Mesodermal cell (in vitro differentiated cells): ENCODE measurements around the gene CRYBA4. TPM values are rescaled to one million over a fixed set of nuclear protein-coding genes. Genes with fewer than 3 reads are reported as not detected.

Experiments used
- H3K27ac ChIP-seq: 2 replicates; pipeline ENCODE4 v1.7.0; 2013; ENCODE audit warnings: mild to moderate bottlenecking, low read depth, low read length, moderate library complexity; ENCODE audit not compliant: severe bottlenecking
- H3K36me3 ChIP-seq: 2 replicates; pipeline ENCODE4 v1.7.1; 2013; ENCODE audit warnings: mild to moderate bottlenecking, low read length, moderate library complexity; ENCODE audit not compliant: control insufficient read depth, insufficient read depth
- H3K4me1 ChIP-seq: one replicate; pipeline ENCODE4 v1.7.1; 2013; ENCODE audit warnings: mild to moderate bottlenecking, low read length; ENCODE audit not compliant: insufficient read depth, control insufficient read depth, poor library complexity, severe bottlenecking
- H3K4me3 ChIP-seq: 2 replicates; pipeline ENCODE4 v1.7.0; 2013; ENCODE audit warnings: low read length, control low read depth, mild to moderate bottlenecking; ENCODE audit not compliant: insufficient read depth, poor library complexity, severe bottlenecking; ENCODE audit errors: extremely low read depth
- H3K9me3 ChIP-seq: 2 replicates; pipeline ENCODE4 v1.7.1; 2013; ENCODE audit warnings: mild to moderate bottlenecking, low read length, moderate library complexity; ENCODE audit not compliant: control insufficient read depth
- WGBS, 2 experiments: methylation state at CpG; one replicate each; pipeline ENCODE4 v1.1.5; 2013; ENCODE audit warnings: missing lambda C conversion rate in 2 of 2; ENCODE audit not compliant: insufficient coverage in 2 of 2; 5-methylcytosine and 5-hydroxymethylcytosine counted together
- polyA plus RNA-seq, 2 experiments: library from polyadenylated mRNA; stranded (reverse); fragments of 50-300 nt; gene quantifications; one replicate each; pipeline ENCODE4 v1.2.3, GENCODE V29; 2013

The CRYBA4 gene
- polyA plus RNA-seq (2013, experiment 1 of 2), result 0.77 TPM
- not detected for polyA plus RNA-seq (2013, experiment 2 of 2)

DNA sequence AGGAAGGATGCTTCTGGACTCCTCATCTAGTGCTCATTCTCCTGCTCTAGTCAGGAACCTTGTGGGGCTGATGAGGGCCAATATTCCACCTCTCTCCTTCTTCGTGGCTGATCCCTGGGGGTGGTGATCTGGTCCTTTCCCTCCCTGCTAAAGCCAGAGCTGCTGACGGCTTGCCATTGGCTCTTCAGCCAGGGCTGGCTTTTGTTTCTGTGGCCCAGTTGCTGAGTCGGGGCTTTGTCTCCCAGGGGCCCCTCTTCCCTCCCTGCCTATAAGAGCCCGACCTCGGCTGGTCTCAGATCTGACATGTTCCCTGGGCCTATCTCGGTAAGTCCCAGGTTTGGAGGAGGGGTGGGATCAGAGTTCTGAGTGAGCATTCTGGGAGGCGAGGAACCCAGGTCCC, at the start of gene CRYBA4:
Gene CRYBA4, plus strand, starts transcription at position 301 of the 400 bp plus-strand sequence. CDS start 634 bp downstream, outside the sequence.
- no peak within 1 kb of the TSS for H3K27ac ChIP-seq
- WGBS, 2 experiments, result 72 to 89% methylated on average over 2 of the region's 7 CpGs
- no peaks in the 10 kb centered on the region for H3K9me3 ChIP-seq
- no peak within 1 kb of the TSS for H3K4me3 ChIP-seq
- H3K4me1 ChIP-seq, result peaks cover 15% of the 10 kb centered on the region
- H3K36me3 ChIP-seq, result no peaks in the 10 kb centered on the region

GRCh38 chr22:26573026-26573662, 48.6 kb upstream of the CRYBA4 start:
- no peaks in the 10 kb centered on the region for H3K9me3 ChIP-seq
- peaks cover 11% of the 10 kb centered on the region for H3K4me1 ChIP-seq
- WGBS, 2 experiments, result 89 to 92% methylated on average over 8 to 9 of the region's 10 CpGs
- no peak overlapping the region for H3K4me3 ChIP-seq
- H3K36me3 ChIP-seq, result peaks cover 11% of the 10 kb centered on the region
- peak overlapping the region; percentile 24 for H3K27ac ChIP-seq

DNA sequence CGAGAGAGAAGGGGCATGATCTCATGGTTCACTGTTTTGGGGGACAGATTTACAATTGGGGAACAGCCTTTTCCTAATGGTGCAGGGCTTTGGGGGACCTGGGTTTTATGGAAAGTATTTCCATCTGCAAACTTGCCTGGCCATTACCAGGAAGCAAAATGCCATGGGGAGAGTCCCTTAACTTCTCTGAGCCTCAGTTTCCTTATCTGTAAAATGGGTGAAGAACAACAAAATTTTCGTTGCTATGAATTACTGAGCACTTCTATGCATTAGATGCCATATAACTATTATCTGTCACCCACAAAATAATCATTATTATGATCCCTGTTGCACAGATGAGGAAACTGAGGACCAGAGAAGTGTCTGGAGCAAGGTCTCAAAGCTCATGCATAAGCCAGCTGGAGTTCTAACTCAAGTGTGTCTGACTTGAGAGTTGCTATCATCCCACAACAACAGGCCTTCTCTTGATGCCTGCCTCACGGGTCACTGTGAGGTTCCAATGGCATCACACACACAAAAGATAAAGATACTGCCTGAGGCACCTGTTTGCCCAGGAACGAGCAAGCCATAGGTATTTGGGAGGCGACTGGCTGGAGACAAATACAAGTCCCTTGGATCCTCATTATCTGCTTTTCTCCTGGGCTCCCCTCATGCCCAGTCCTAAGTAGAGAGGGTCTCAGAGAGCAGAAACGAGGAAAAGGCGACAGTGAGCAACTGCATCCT, 47.6 kb upstream of the CRYBA4 start:
- peaks cover 4% of the 10 kb centered on the region for H3K4me1 ChIP-seq
- WGBS, 2 experiments, result 86 to 93% methylated on average over 5 to 6 of the region's 7 CpGs

DNA sequence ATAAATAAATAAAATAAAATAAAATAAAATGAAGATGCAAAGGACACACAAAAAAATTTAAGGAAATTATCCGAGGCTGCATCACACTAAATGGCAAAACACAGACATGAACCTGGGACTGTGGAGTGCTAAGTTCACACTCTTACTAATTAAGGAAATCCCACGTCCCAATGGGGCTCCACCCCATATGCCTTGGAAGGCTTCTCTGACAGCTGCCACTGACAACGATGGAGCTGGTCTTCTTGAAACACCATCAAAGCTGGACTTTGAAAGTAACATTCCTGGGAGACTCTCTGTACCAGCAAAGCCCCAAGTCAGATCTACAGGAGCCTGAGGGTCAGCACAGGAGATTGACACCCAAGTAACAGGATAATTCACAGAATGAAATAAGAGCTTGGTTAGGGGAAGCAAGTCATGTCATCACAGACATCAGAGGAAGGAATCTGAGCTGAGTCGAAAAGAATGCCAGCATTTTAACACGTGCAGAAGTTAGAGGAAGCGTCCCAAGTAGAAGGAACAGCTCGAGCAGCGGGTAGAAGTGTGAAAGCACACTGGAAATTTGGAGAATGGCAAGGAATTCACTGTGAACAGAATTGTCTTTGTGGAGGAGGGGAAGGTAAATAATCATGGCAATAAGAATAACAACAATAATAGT, 45.6 kb upstream of the CRYBA4 start:
- peak overlapping the region; percentile 23 for H3K27ac ChIP-seq

More for the DNA sequence above, 47.6 kb upstream of the CRYBA4 start:
- H3K27ac ChIP-seq, result no peak overlapping the region
- no peak overlapping the region for H3K4me3 ChIP-seq
- H3K36me3 ChIP-seq, result peaks cover 12% of the 10 kb centered on the region
- no peaks in the 10 kb centered on the region for H3K9me3 ChIP-seq

GRCh38 chr22:26577081-26577480, 44.7 kb upstream of the CRYBA4 start:
- H3K36me3 ChIP-seq, result peaks cover 15% of the 10 kb centered on the region
- no peak overlapping the region for H3K27ac ChIP-seq
- H3K9me3 ChIP-seq, result no peaks in the 10 kb centered on the region
- no peak overlapping the region for H3K4me3 ChIP-seq
- peaks cover 16% of the 10 kb centered on the region for H3K4me1 ChIP-seq
- 95 to 97% methylated on average over 5 of the region's 7 CpGs for WGBS, 2 experiments

More for the DNA sequence above, 45.6 kb upstream of the CRYBA4 start:
- peaks cover 9% of the 10 kb centered on the region for H3K36me3 ChIP-seq
- H3K4me3 ChIP-seq, result no peak overlapping the region
- H3K9me3 ChIP-seq, result no peaks in the 10 kb centered on the region
- 63 to 69% methylated on average over 7 to 8 of the region's 8 CpGs for WGBS, 2 experiments
- H3K4me1 ChIP-seq, result peaks cover 15% of the 10 kb centered on the region

GRCh38 chr22:26579331-26579886, 42.4 kb upstream of the CRYBA4 start:
- H3K9me3 ChIP-seq, result no peaks in the 10 kb centered on the region
- H3K4me1 ChIP-seq, result peaks cover 16% of the 10 kb centered on the region
- no peak overlapping the region for H3K4me3 ChIP-seq
- WGBS, 2 experiments, result 85% methylated on average over 4 of the region's 10 CpGs
- no peak overlapping the region for H3K27ac ChIP-seq
- H3K36me3 ChIP-seq, result peaks cover 18% of the 10 kb centered on the region

GRCh38 chr22:26580240-26580962, 41.4 kb upstream of the CRYBA4 start:
- Histone ChIP-seq H3K4me1 (peaks cover 16% of the 10 kb centered on the region), H3K9me3 (no peaks in the 10 kb centered on the region), H3K27ac (no peak overlapping the region), H3K4me3 (no peak overlapping the region), H3K36me3 (peaks cover 18% of the 10 kb centered on the region)
- 47 to 50% methylated on average over 10 of the region's 13 CpGs for WGBS, 2 experiments

GRCh38 chr22:26581026-26581425, 40.7 kb upstream of the CRYBA4 start:
- Histone ChIP-seq H3K27ac (no peak overlapping the region), H3K4me3 (no peak overlapping the region), H3K4me1 (peaks cover 16% of the 10 kb centered on the region), H3K9me3 (no peaks in the 10 kb centered on the region), H3K36me3 (peaks cover 18% of the 10 kb centered on the region)
- WGBS, 2 experiments, result 71% methylated on average over 1 of the region's 1 CpG; no CpG with 5 or more reads in 1 of the 2 experiments

DNA sequence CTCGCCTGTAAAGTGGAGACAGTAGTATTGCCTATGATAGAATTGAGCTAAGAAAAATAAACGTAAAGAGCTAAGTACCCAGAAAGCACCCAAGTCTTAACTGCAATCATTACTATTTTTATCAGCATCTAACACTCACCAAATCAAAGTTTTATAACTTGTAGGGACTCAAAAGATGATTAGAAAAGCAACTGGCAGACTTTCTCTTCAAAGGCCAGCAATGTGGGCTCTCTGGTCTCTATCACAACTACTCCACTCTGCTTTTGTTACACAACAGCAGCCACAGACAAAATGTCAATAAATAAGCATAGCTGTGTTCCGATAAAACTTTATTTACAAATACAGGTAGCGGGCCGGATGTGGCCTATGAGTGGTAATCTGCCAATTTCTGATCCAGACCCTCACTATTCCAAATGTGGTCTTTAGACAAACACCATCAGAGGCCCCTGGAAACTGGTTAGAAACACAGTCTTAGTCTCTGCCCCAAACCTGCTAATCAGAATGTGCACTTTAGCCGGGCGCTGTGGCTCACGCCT, 40.1 kb upstream of the CRYBA4 start:
- H3K9me3 ChIP-seq, result no peaks in the 10 kb centered on the region
- H3K4me3 ChIP-seq, result no peak overlapping the region
- no peak overlapping the region for H3K27ac ChIP-seq
- peaks cover 22% of the 10 kb centered on the region for H3K36me3 ChIP-seq
- H3K4me1 ChIP-seq, result peaks cover 12% of the 10 kb centered on the region
- 95 to 96% methylated on average over 6 of the region's 8 CpGs for WGBS, 2 experiments

GRCh38 chr22:26584010-26584409, 37.8 kb upstream of the CRYBA4 start:
- no peak overlapping the region for H3K27ac ChIP-seq
- H3K9me3 ChIP-seq, result no peaks in the 10 kb centered on the region
- H3K4me1 ChIP-seq, result peaks cover 12% of the 10 kb centered on the region
- 83 to 100% methylated on average over 1 to 2 of the region's 4 CpGs for WGBS, 2 experiments
- no peak overlapping the region for H3K4me3 ChIP-seq
- peaks cover 30% of the 10 kb centered on the region for H3K36me3 ChIP-seq
